HL-60 (cell line): ENCODE results near the gene PLLP.

Experiments used
- GABPA ChIP-seq: IDR thresholded peaks from 2 replicates; pipeline ENCODE4 v1.6.1; 2012; ENCODE audit warnings: low read depth
- POLR2AphosphoS5 ChIP-seq: IDR thresholded peaks from 2 replicates; pipeline ENCODE4 v1.6.1; 2012; ENCODE audit warnings: low read depth
- TF ChIP-seq, protein P1 (sequence below): IDR thresholded peaks from one replicate; pipeline ENCODE4 v1.5.1; 2011; ENCODE audit warnings: low read length, control low read depth, inconsistent platforms; ENCODE audit not compliant: insufficient read depth
- TF ChIP-seq, protein P2 (sequence below): IDR thresholded peaks from 2 replicates; pipeline ENCODE4 v1.6.1; 2012; ENCODE audit warnings: low read depth; ENCODE audit not compliant: insufficient replicate concordance

DNA sequence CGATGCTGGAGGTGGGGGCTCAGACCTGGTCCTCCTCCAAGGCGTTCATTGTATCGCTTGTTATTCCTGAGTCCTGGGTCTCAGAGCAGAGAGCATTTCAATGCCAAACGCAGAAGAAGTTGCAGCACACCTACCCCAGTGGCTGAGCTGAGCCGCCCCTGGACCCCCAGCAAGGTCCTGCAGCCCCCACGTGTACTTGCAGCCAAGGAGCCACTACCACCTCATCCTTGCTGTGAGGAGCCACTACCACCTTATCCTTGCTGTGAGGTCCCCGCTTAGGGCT is 13.5 kb downstream of the PLLP start:
- TF ChIP-seq, protein P1, sequence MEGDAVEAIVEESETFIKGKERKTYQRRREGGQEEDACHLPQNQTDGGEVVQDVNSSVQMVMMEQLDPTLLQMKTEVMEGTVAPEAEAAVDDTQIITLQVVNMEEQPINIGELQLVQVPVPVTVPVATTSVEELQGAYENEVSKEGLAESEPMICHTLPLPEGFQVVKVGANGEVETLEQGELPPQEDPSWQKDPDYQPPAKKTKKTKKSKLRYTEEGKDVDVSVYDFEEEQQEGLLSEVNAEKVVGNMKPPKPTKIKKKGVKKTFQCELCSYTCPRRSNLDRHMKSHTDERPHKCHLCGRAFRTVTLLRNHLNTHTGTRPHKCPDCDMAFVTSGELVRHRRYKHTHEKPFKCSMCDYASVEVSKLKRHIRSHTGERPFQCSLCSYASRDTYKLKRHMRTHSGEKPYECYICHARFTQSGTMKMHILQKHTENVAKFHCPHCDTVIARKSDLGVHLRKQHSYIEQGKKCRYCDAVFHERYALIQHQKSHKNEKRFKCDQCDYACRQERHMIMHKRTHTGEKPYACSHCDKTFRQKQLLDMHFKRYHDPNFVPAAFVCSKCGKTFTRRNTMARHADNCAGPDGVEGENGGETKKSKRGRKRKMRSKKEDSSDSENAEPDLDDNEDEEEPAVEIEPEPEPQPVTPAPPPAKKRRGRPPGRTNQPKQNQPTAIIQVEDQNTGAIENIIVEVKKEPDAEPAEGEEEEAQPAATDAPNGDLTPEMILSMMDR, result no peak
- TF ChIP-seq, protein P2, sequence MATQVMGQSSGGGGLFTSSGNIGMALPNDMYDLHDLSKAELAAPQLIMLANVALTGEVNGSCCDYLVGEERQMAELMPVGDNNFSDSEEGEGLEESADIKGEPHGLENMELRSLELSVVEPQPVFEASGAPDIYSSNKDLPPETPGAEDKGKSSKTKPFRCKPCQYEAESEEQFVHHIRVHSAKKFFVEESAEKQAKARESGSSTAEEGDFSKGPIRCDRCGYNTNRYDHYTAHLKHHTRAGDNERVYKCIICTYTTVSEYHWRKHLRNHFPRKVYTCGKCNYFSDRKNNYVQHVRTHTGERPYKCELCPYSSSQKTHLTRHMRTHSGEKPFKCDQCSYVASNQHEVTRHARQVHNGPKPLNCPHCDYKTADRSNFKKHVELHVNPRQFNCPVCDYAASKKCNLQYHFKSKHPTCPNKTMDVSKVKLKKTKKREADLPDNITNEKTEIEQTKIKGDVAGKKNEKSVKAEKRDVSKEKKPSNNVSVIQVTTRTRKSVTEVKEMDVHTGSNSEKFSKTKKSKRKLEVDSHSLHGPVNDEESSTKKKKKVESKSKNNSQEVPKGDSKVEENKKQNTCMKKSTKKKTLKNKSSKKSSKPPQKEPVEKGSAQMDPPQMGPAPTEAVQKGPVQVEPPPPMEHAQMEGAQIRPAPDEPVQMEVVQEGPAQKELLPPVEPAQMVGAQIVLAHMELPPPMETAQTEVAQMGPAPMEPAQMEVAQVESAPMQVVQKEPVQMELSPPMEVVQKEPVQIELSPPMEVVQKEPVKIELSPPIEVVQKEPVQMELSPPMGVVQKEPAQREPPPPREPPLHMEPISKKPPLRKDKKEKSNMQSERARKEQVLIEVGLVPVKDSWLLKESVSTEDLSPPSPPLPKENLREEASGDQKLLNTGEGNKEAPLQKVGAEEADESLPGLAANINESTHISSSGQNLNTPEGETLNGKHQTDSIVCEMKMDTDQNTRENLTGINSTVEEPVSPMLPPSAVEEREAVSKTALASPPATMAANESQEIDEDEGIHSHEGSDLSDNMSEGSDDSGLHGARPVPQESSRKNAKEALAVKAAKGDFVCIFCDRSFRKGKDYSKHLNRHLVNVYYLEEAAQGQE, result no peak
- TF ChIP-seq POLR2AphosphoS5 (no peak), GABPA (no peak)
